GM23338 (cell line): ENCODE measurements around the gene KEL.

Source experiments
- CTCF ChIP-seq, 2 experiments: fragments of 200-600 bp in 1 of 2; sonication (generic) in 1 of 2; conservative IDR thresholded peaks; 2 replicates each; pipeline versions ENCODE4 v1.5.1 to v1.6.1; 2016 to 2017; ENCODE audit warnings: antibody characterized with exemption in 2 of 2, low read depth in 2 of 2, mild to moderate bottlenecking in 2 of 2, moderate library complexity in 1 of 2
- EZH2 ChIP-seq: fragments of 200-600 bp; sonication (generic); IDR thresholded peaks from one replicate; pipeline ENCODE4 v1.8.0; 2017; ENCODE audit warnings: antibody characterized with exemption, mild to moderate bottlenecking, low read depth; ENCODE audit not compliant: unreplicated experiment
- POLR2AphosphoS5 ChIP-seq: IDR thresholded peaks from 2 replicates; pipeline ENCODE4 v1.6.1; 2016; ENCODE audit warnings: antibody characterized with exemption, low read depth

- TF ChIP-seq CTCF (conservative IDR thresholded peaks at IDR 0.05; ENCODE audit: low read depth in 2 of 2) (no peak), POLR2AphosphoS5 (no peak), EZH2 (no peak)
Measured at GRCh38 chr7:142948603-142949002, 13.6 kb downstream of the KEL start.
